ENCODE measurements around the gene MOB3B. TPM values are rescaled to one million over a fixed set of nuclear protein-coding genes. Genes with fewer than 3 reads are reported as not detected.

MOB3B gene
- total RNA-seq, 1 donor from 2014 or later = 21.8 TPM

DNA sequence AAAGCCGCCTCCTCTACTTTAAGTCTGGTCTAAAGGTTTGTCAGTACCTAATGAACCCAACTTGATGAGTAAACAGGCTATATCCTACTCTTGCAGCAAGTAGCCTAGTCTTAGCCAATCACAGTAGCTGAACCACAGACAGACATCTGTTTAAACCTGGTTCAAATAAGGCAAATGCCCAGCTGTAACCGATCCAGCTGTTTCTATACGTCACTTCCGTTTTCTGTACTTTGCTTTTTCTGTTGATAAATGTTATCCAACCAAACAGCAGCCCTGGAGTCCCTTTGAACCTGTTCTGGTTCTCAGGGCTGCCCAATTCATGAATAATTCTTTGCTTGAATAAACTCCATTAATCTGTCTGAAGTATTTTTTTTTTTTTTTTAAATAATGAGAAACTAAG is 155.8 kb downstream of the MOB3B start:
- TF ChIP-seq, protein P1, sequence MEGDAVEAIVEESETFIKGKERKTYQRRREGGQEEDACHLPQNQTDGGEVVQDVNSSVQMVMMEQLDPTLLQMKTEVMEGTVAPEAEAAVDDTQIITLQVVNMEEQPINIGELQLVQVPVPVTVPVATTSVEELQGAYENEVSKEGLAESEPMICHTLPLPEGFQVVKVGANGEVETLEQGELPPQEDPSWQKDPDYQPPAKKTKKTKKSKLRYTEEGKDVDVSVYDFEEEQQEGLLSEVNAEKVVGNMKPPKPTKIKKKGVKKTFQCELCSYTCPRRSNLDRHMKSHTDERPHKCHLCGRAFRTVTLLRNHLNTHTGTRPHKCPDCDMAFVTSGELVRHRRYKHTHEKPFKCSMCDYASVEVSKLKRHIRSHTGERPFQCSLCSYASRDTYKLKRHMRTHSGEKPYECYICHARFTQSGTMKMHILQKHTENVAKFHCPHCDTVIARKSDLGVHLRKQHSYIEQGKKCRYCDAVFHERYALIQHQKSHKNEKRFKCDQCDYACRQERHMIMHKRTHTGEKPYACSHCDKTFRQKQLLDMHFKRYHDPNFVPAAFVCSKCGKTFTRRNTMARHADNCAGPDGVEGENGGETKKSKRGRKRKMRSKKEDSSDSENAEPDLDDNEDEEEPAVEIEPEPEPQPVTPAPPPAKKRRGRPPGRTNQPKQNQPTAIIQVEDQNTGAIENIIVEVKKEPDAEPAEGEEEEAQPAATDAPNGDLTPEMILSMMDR (conservative IDR thresholded peaks at IDR 0.05) = no peak
- peaks cover 5% of the 10 kb centered on the region for H3K36me3 Mint-ChIP-seq (ENCODE audit: low read depth)
- H3K9me3 Mint-ChIP-seq = no peaks in the 10 kb centered on the region

DNA sequence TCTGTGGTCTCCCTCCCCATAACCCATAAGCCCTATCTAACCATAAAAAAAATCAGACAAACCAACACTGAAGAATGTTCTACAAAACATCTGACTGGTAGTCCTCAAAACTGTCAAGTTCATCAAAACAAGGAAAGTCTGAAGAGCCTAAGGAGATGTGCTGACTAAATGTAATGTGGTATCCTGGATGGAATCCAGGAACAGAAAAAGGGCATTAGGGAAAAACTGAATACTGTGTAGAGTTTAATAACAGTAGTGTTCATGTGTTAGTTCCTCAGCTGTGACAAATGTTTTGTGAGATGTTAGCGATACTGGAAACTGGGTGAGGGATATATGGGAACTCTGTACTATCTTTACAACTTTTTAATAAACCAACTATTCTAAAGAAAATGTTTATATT is 157.0 kb downstream of the MOB3B start:
- Mint-ChIP-seq H3K36me3 (ENCODE audit: low read depth) (peaks cover 2% of the 10 kb centered on the region), H3K4me3 (no peak overlapping the region), H3K4me1 (peaks cover 38% of the 10 kb centered on the region), H3K27ac (ENCODE audit: unreplicated experiment) (no peak overlapping the region), H3K27me3 (ENCODE audit: low read depth) (no peaks in the 10 kb centered on the region), H3K9me3 (no peaks in the 10 kb centered on the region)
- TF ChIP-seq, protein P1 (conservative IDR thresholded peaks at IDR 0.05) = no peak
- no peak for DNase-seq (ENCODE audit: low read depth, low spot score)

More for the DNA sequence above, 155.8 kb downstream of the MOB3B start:
- DNase-seq (ENCODE audit: low read depth, low spot score) = no peak
- Mint-ChIP-seq H3K27me3 (ENCODE audit: low read depth) (no peaks in the 10 kb centered on the region), H3K27ac (ENCODE audit: unreplicated experiment) (no peak overlapping the region), H3K4me3 (no peak overlapping the region), H3K4me1 (peaks cover 31% of the 10 kb centered on the region)

DNA sequence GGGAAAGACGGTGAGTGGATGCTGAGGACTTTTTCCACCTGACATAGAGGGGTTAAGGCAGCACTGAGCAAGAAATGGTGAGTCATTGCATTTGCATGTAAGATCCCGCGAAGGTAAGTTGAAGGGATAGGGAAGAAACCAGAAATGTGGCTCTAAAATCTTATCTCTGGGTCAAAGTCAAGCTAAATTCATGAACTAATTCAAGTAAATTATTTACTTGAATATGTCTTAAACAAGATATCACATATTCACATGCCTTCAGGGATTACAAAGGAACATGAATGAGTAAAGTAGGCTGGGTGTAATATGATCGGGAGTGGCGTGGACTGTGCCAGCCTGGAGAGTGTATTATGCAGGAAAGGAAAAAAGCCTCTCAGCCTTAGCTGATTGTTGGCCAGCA is 158.2 kb downstream of the MOB3B start:
- Mint-ChIP-seq H3K27ac (ENCODE audit: unreplicated experiment) (no peak overlapping the region), H3K4me3 (no peak overlapping the region), H3K36me3 (ENCODE audit: low read depth) (peaks cover 2% of the 10 kb centered on the region), H3K4me1 (peaks cover 46% of the 10 kb centered on the region), H3K27me3 (ENCODE audit: low read depth) (no peaks in the 10 kb centered on the region), H3K9me3 (no peaks in the 10 kb centered on the region)
- TF ChIP-seq, protein P1 (conservative IDR thresholded peaks at IDR 0.05) = no peak
- no peak for DNase-seq (ENCODE audit: low read depth, low spot score)

DNA sequence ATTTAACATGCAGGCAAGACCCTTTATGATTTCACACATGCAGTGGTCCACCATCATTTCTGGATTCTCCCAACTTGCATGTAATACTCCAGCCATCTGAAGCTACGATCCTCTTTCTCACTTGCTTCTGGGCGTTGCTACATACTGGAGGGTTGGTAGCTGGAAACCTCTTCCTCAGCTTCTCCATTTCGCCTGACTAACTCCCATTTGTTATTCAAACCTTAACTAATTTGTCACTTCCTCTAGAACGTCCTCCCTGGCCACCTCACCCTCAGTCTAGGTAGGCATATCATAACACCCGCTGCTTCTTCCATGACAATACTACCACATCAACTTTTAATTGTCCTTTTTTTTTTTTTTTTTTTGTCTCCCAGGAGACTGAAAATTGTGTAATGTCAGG is 160.0 kb downstream of the MOB3B start:
- H3K27ac Mint-ChIP-seq (ENCODE audit: unreplicated experiment) = peak overlapping the region; percentile 31
- no peaks in the 10 kb centered on the region for H3K9me3 Mint-ChIP-seq
- H3K4me1 Mint-ChIP-seq = peaks cover 46% of the 10 kb centered on the region
- TF ChIP-seq, protein P1 (conservative IDR thresholded peaks at IDR 0.05) = no peak
- DNase-seq (ENCODE audit: low read depth, low spot score) = no peak
- H3K4me3 Mint-ChIP-seq = no peak overlapping the region
- peaks cover 2% of the 10 kb centered on the region for H3K36me3 Mint-ChIP-seq (ENCODE audit: low read depth)
- no peaks in the 10 kb centered on the region for H3K27me3 Mint-ChIP-seq (ENCODE audit: low read depth)

DNA sequence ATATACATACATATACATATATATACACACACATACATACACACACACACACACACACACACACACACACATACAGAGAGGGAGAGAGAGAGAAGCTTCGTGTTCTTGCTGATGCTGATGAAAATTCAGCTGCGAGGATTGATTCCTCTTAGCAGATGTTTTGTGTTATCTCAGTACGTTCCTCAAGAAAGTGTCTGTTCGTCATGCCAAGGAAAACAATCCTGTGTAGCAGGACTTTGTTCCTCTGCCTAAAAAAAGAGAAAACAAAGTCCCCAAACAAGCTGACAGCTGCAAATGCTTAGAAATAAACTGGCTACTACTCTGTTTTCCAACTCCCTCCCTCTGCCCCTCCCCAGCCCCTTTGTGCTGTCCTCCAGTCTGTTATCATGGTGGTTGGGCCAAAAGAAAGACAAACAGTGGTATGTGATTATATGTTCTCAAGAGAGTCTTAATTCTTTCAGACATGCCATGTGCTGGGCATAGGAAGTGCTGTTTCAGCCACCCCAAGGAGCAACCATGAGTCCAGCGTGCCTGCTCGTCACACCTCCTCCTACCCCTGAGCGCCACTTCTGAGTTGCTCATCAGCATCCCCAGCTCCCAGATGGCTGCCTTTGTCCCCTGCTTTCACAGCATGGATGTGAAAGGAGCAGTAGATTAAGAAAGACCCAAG is 161.2 kb downstream of the MOB3B start:
- DNase-seq (ENCODE audit: low read depth, low spot score) = no peak
- H3K4me3 Mint-ChIP-seq = no peak overlapping the region
- H3K9me3 Mint-ChIP-seq = no peaks in the 10 kb centered on the region
- peaks cover 2% of the 10 kb centered on the region for H3K36me3 Mint-ChIP-seq (ENCODE audit: low read depth)
- TF ChIP-seq, protein P1 (conservative IDR thresholded peaks at IDR 0.05) = no peak
- peaks cover 46% of the 10 kb centered on the region for H3K4me1 Mint-ChIP-seq
- H3K27me3 Mint-ChIP-seq (ENCODE audit: low read depth) = no peaks in the 10 kb centered on the region
- H3K27ac Mint-ChIP-seq (ENCODE audit: unreplicated experiment) = peak overlapping the region; percentile 81
